OCI-M2 (cell line): ENCODE results near the gene TTC12.

ENCODE experiments used
- DNase-seq: peaks from one replicate; lab custom pipeline; 2025; ENCODE audit not compliant: unreplicated experiment; lab: John Stamatoyannopoulos, UW

The TTC12 gene

GRCh38 chr11:113314389-113315301 is at the start of gene TTC12:
TTC12 (plus strand) TSS chr11:113314583; CDS start chr11:113316258, 1,675 bp downstream.
- DNase-seq = peak; percentile 46

- no peak for DNase-seq
Observed at GRCh38 chr11:113265362-113265761, 49.0 kb upstream of the TTC12 start.

GRCh38 chr11:113267493-113267892 is 46.9 kb upstream of the TTC12 start:
- DNase-seq = no peak

GRCh38 chr11:113269096-113269495 is 45.3 kb upstream of the TTC12 start:
- no peak for DNase-seq

GRCh38 chr11:113269636-113270035 is 44.7 kb upstream of the TTC12 start:
- DNase-seq = no peak

GRCh38 chr11:113270080-113270479 is 44.3 kb upstream of the TTC12 start:
- no peak for DNase-seq

- DNase-seq = no peak
Observed at GRCh38 chr11:113271551-113272245, 42.7 kb upstream of the TTC12 start.

- no peak for DNase-seq
Observed at GRCh38 chr11:113272281-113272680, 42.1 kb upstream of the TTC12 start.

GRCh38 chr11:113272927-113273615 is 41.3 kb upstream of the TTC12 start:
- no peak for DNase-seq

- no peak for DNase-seq
Observed at GRCh38 chr11:113273720-113274119, 40.7 kb upstream of the TTC12 start.

- no peak for DNase-seq
Observed at GRCh38 chr11:113274713-113275582, 39.4 kb upstream of the TTC12 start.

GRCh38 chr11:113275602-113276001 is 38.8 kb upstream of the TTC12 start:
- no peak for DNase-seq

- no peak for DNase-seq
Observed at GRCh38 chr11:113276466-113276865, 37.9 kb upstream of the TTC12 start.

- no peak for DNase-seq
Observed at GRCh38 chr11:113277907-113278306, 36.5 kb upstream of the TTC12 start.

- DNase-seq = no peak
Observed at GRCh38 chr11:113278481-113278880, 35.9 kb upstream of the TTC12 start.

- no peak for DNase-seq
Observed at GRCh38 chr11:113278925-113279324, 35.5 kb upstream of the TTC12 start.

- no peak for DNase-seq
Observed at GRCh38 chr11:113279591-113279990, 34.8 kb upstream of the TTC12 start.

GRCh38 chr11:113281052-113281725 is 33.2 kb upstream of the TTC12 start:
- no peak for DNase-seq

- no peak for DNase-seq
Observed at GRCh38 chr11:113282898-113283437, 31.4 kb upstream of the TTC12 start.

- no peak for DNase-seq
Observed at GRCh38 chr11:113283881-113284280, 30.5 kb upstream of the TTC12 start.
